ENCODE results near the gene ADCY3.

GRCh38 chr2:24908461-24908901 lies 11.6 kb downstream of the ADCY3 start:
- TF ChIP-seq EZH2 (IDR thresholded peaks at IDR 0.05; ENCODE audit: borderline replicate concordance) (no peak), CTCF (IDR thresholded peaks at IDR 0.05; ENCODE audit: poor library complexity) (no peak), EZH2phosphoT487 (IDR thresholded peaks at IDR 0.05; ENCODE audit: low read depth, severe bottlenecking, unreplicated experiment) (no peak)
